NCI-H1048 (cell line): ENCODE measurements around the gene LYRM4.

Source experiments
- DNase-seq: peaks from one replicate; lab custom pipeline; 2025; lab: John Stamatoyannopoulos, UW

The LYRM4 gene

DNA sequence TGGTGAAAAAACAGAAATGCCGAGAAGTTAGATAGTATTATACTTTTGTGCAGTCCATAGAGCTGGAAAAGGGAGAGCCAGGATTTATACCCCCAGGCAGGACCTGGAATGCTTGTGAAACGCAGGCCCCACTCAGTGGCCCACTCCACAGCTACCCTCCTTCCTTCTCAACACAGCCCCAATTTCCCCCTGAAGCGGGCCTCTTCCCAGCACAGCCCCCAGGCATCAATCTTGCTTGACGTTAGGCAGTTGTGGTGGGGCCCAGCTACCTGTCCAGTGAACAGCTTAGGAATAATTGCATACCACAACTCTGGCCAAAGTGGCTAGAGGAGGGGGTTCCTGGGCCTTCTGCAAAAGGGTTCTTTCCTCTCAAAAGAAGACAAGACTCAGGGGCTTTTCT is 114.4 kb downstream of the LYRM4 start:
- no peak for DNase-seq

DNA sequence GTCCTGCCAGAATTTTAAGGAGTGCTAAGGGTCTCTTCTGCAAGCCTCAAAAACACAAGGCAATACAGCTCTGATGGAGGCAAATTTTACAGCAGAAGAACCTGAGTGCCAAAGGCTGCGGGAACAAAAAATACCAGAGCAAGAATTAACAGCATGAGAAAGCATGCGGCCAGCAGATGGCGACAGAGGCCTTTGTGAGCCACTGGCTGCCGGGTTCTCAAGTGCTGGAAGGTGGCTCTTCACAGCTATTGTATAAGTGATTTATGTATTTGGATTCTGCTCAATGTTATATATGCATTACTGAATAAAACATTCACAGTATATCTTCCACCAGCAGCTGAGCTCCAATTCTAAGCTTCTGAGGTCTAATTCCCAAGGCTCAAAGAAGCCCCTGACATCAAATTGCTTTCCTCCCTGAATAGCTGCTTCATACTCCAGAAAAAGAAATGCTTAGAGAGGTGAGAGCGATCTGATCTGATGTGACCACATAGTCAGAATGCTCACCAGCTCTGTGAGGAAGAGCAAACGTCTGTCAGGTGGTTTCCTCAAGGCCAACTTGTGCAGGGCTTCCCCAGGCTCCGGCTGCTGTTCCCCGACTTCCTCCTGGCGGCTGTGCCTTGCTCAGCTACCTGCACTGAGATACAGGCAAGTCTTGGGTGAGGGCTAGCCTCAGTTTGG is 117.0 kb downstream of the LYRM4 start:
- peak; percentile 35 for DNase-seq

DNA sequence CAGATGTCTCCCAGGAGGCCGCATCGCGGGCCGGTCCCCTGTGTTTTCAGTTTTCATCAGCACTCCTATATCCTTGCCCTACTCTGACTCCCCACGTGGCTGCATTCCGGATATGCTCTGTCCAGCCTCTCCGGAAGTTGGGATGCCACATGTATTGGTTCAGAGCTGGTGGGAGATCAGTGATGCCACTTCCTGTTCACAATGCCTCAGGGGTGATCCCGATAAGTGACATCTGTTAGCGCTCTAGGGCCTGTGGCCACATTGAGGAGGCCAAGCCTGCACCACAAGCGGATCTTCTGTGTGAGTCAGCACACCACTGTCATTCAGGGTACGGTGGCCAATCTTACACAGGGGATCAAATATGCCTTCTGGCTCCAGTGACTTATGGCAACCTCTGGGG is 117.8 kb downstream of the LYRM4 start:
- no peak for DNase-seq

DNA sequence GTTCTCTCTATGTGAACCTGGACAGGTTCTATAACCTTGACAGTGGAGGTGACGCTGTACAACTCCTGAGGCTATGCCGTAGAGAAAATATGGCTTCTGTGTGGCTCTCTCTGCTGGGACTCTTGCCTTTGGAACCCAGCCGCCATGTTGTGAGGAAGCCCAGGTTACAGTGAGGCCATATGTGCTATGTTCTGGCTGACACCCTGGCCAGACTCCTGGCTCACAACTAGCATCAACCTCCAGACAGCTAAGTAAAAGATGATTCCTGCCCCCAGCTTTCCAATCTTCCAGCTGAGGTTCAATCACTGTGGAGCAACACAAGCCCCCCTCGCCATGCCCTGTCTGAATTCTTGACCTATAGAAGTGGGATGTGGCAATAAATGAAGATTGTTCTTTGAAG is 118.6 kb downstream of the LYRM4 start:
- DNase-seq: no peak

GRCh38 chr6:5141046-5141445 is 119.7 kb downstream of the LYRM4 start:
- DNase-seq: no peak

GRCh38 chr6:5139828-5140771 is 120.7 kb downstream of the LYRM4 start:
- DNase-seq: no peak

DNA sequence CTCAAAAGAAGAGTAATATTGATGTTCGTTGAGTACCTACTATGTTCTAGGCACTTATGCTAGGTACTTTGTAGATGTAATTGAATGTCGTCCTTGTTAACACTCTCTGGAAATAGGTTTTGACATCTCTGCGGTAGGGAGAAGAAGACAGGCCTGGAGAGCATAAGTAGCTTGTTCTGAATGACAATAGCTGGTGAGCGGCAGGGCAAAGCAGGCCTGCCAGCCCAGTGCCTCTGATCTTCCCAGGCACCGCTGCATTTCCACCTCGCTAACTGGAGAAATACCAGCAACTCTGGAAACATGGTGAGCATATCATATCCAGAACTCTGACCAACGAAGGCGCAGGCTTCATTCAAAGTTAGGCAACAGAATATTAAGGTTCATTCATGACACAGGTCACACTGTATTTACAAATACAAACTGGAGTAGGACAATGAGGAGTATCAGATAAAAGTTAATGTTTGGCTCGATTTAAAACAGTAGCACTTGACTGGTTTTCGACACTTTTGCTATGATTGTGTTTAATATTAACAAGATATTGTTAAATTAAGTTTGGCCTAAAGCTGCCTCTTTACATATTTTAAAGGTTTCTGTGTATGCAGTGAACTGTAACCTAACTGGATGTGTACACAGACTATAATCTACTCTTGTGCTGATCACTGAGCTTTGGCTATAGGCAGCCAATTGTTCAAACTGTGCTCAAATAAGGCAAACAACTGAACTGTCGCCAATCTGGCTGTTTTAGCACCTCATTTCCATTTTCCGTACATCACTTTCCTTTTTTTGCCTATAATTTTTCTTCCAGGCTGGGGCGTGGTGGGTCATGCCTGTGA is 121.5 kb downstream of the LYRM4 start:
- DNase-seq: no peak

GRCh38 chr6:5136851-5137250 is 123.9 kb downstream of the LYRM4 start:
- no peak for DNase-seq

- no peak for DNase-seq
Observed at GRCh38 chr6:5135788-5136376, 124.9 kb downstream of the LYRM4 start.

- DNase-seq: no peak
Observed at GRCh38 chr6:5133943-5134342, 126.8 kb downstream of the LYRM4 start.

DNA sequence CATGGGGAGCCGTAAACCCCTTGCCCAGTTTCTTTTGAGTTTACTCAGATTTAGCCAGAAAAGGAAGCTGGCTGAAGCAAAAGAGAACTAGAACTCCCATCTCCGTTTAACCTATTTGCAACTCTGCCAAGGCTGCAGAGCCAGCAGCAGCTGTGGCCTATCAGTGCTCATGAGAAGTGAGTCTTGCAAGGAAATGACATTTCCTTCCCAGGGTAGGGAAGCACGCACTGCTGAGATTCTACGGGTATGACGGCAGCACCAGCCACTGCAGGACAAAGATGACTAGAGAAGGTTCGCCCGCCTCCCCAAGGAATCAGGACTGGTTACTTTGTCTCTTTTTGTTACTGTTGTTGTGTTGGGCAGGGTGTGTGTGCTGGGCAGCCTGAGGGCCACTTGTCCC is 128.0 kb downstream of the LYRM4 start:
- DNase-seq: no peak

GRCh38 chr6:5130135-5130866 is 130.4 kb downstream of the LYRM4 start:
- no peak for DNase-seq

- no peak for DNase-seq
Observed at GRCh38 chr6:5128351-5128750, 132.4 kb downstream of the LYRM4 start.

- DNase-seq: no peak
Observed at GRCh38 chr6:5127106-5127687, 133.6 kb downstream of the LYRM4 start.

DNA sequence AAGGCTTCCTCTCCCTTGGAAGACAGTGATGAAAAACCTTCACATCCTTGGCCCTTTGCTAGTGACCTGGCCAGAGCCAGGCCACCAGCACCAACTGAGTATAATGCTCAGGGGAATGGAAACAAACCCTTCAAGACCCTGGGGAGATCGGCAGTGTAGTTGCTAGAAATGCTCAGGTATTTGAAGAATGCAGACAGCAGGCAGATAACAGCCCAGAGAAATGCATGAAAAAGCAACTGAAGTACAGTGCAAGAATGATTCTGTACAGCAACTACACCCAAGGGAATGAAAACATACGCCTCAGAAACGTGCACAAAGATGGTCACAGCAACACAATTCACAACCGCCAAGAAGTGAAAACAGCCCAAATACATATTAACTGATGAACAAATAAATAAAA is 134.5 kb downstream of the LYRM4 start:
- no peak for DNase-seq

DNA sequence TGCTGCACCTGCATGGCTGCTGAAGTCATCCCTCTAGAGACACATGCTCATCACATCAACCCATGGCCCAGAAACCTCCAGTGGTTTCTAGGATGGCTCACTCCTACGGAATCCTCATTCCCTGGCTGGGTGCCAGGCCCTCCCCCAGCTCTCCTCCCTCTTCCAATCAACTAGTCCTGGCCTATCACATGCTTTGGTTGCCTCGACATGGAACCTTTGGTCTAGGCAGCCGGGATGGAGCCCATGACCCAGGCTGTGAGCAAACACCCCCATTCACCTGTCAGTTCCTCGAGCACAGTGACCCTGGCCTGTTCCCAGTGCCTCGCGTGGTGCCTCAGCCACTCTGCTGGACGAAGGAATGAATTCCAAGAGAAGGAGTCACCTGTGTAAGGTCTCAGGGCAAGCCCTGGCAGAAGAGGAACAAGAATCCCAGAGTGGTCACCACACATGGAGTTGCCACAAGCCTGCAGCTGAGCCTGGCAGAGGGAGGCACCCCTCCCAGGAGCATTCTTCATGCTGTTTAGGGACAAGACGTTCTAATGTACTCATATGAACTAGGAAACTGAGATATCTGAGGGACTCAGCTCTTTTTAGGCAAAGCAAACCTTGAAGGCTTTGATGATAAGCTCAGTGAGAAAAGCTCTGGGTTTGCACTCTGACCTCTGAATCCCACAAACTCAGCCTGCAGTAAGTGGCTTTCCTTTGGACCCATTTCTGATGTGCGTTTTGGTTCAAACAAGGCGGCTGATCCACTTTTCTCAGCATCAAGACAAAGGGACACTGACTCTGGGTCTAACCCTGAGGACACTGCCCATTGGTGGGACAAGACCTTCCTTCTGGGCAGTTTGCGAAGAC is 135.4 kb downstream of the LYRM4 start:
- DNase-seq: no peak

DNA sequence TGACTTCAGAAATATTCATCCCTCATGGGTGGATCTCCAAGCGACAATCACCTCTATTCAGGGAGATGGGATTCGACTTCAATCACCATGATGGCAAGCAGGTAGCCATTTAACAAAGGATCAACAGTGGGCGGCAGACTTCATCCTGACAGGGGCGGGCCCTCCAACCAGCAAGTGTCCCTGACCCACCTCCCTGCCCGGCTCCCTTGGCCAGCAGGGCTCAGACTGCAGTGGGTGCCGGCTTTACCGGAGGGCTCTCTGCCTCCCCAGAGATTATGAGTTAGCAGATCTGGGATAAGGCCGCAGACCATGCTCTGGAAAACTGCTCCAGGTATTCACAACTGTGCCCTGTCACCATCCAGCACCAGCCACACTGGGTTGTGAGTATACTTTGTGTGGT is 136.2 kb downstream of the LYRM4 start:
- no peak for DNase-seq

GRCh38 chr6:5123296-5124143 is 137.2 kb downstream of the LYRM4 start:
- no peak for DNase-seq

DNA sequence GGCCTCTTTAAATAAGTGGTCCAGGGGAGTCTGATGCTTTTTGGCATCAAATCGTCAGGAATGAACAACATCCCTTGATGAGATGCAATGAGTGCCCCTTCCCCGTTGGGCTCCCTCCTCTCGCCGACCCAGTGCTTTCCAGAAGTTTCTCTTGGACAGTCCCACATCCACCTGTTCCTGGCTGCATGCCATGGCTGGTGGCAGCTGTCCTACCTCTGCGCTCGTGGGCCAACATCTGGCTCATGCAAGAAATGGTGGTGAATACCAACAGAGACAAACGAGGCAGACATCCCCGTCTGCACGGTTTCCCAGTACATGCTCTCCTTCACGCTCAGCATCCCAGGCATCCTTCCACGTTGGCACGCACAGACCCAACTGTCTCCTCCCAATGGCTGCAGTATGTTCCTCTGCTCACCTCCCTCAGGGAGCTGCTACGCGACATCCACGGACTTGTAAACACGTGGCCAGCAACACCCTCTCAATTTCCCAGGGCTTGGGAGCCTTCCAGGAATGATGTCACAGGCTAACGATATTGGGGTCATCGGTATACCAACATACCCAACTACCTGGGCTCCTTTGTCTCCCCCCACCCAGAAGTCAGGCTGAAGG is 138.1 kb downstream of the LYRM4 start:
- DNase-seq: no peak
